CD4-positive, CD25-positive, alpha-beta regulatory T cell (primary cell): ENCODE measurements around the gene ABCC3. TPM values are rescaled to one million over a fixed set of nuclear protein-coding genes. Genes with fewer than 3 reads are reported as not detected.

ENCODE experiments used
- ATAC-seq, 2 donors: fragments of 150-1000 bp; cut with Tn5 transposase; one replicate each; pipeline ENCODE4 v1.10.0; 2021; ENCODE audit warnings: low read depth in 2 of 2, moderate number of reproducible peaks in 2 of 2, moderate library complexity in 1 of 2
- DNase-seq, 3 donors: peaks; one replicate each; pipeline versions ENCODE4 v3.0.0 to v3.0.0-alpha.2; 2012 to 2022; ENCODE audit warnings: mixed read lengths in 1 of 3
- H3K27ac ChIP-seq: one replicate; pipeline ENCODE4 v1.7.0; 2013; ENCODE audit warnings: mild to moderate bottlenecking, low read length; ENCODE audit not compliant: insufficient read depth, poor library complexity, severe bottlenecking
- H3K27me3 ChIP-seq: one replicate; pipeline ENCODE4 v1.7.0; 2013; ENCODE audit warnings: low read length; ENCODE audit not compliant: control insufficient read depth, insufficient read depth
- H3K36me3 ChIP-seq: one replicate; pipeline ENCODE4 v1.7.0; 2013; ENCODE audit warnings: mild to moderate bottlenecking, low read length, moderate library complexity; ENCODE audit not compliant: control insufficient read depth, insufficient read depth
- H3K4me1 ChIP-seq: 2 replicates; pipeline ENCODE4 v1.7.0; 2013; ENCODE audit warnings: mild to moderate bottlenecking, low read length; ENCODE audit not compliant: insufficient read depth, control insufficient read depth, poor library complexity, severe bottlenecking
- H3K4me3 ChIP-seq: one replicate; pipeline ENCODE4 v1.7.0; 2013; ENCODE audit warnings: low read depth, mild to moderate bottlenecking, low read length, moderate library complexity
- H3K9me3 ChIP-seq, 2 experiments: 1 replicate in 1 of 2; 2 replicates in 1 of 2; pipeline ENCODE4 v1.7.0; 2013; ENCODE audit warnings: low read length in 2 of 2, mild to moderate bottlenecking in 1 of 2, moderate library complexity in 1 of 2; ENCODE audit not compliant: control insufficient read depth in 2 of 2
- H3K27ac Mint-ChIP-seq, 3 donors: one replicate each; pipeline ENCODE4 v1.8.0; 2020 to 2022; ENCODE audit warnings: mild to moderate bottlenecking in 3 of 3, mixed read lengths in 3 of 3, moderate library complexity in 2 of 3
- H3K27me3 Mint-ChIP-seq: one replicate; pipeline ENCODE4 v1.8.0; 2022; ENCODE audit warnings: mild to moderate bottlenecking, mixed read lengths
- H3K36me3 Mint-ChIP-seq: one replicate; pipeline ENCODE4 v1.8.0; 2020; ENCODE audit warnings: mixed read lengths
- H3K4me1 Mint-ChIP-seq, 4 donors: one replicate each; pipeline ENCODE4 v1.8.0; 2020 to 2022; ENCODE audit warnings: mixed read lengths in 4 of 4, mild to moderate bottlenecking in 1 of 4
- H3K4me3 Mint-ChIP-seq, 4 donors: one replicate each; pipeline ENCODE4 v1.8.0; 2020 to 2022; ENCODE audit warnings: mild to moderate bottlenecking in 4 of 4, mixed read lengths in 4 of 4, moderate library complexity in 3 of 4
- H3K9me3 Mint-ChIP-seq, 7 donors: one replicate each; pipeline ENCODE4 v1.8.0; 2020 to 2022; ENCODE audit warnings: mixed read lengths in 7 of 7, mild to moderate bottlenecking in 3 of 7, moderate library complexity in 2 of 7
- polyA plus RNA-seq, 4 donors: library from polyadenylated mRNA; unstranded; fragments of 300-500 nt; fragmentation: Illumina TruSeq; gene quantifications; one replicate each; pipeline ENCODE4 v1.2.3, GENCODE V29; 2021
- total RNA-seq: library from RNA; stranded (reverse); gene quantifications from one replicate; pipeline ENCODE4 v1.2.3, GENCODE V29; 2022

The ABCC3 gene
- total and polyA plus RNA-seq, 5 donors from 2014 or later, result 0.02 to 3.3 TPM; not detected in 3

- peaks cover 9% of the 10 kb centered on the region for H3K4me1 ChIP-seq
- H3K4me1 Mint-ChIP-seq, result peaks cover 0 to 11% (median 3%) of the 10 kb centered on the region in 4 donors
- peaks cover 24% of the 10 kb centered on the region for H3K27me3 ChIP-seq
- no peaks in the 10 kb centered on the region for H3K36me3 ChIP-seq
- H3K27ac Mint-ChIP-seq, result no peak overlapping the region
- DNase-seq (peak in 2 of 3 donors; percentile 9 to 19), ATAC-seq (peak in 1 of 2 donors; percentile 30)
- peaks cover 0 to 2% (median 0%) of the 10 kb centered on the region in 7 donors for H3K9me3 Mint-ChIP-seq
- no peaks in the 10 kb centered on the region for H3K9me3 ChIP-seq
- no peaks in the 10 kb centered on the region for H3K36me3 Mint-ChIP-seq
- H3K4me3 Mint-ChIP-seq, result no peak overlapping the region
- H3K27me3 Mint-ChIP-seq, result peaks cover 73% of the 10 kb centered on the region
- H3K4me3 ChIP-seq, result no peak overlapping the region
- H3K27ac ChIP-seq, result no peak overlapping the region
Measured at GRCh38 chr17:50631908-50632571, 2.6 kb upstream of the ABCC3 start.

- H3K27ac ChIP-seq, result no peak overlapping the region
- no peak overlapping the region for H3K4me3 ChIP-seq
- no peaks in the 10 kb centered on the region for H3K36me3 Mint-ChIP-seq
- H3K9me3 Mint-ChIP-seq, result peaks cover 0 to 2% (median 0%) of the 10 kb centered on the region in 7 donors
- no peaks in the 10 kb centered on the region for H3K9me3 ChIP-seq
- peaks cover 73% of the 10 kb centered on the region for H3K27me3 Mint-ChIP-seq
- peaks cover 9% of the 10 kb centered on the region for H3K4me1 ChIP-seq
- no peak for ATAC-seq
- DNase-seq, result no peak
- H3K36me3 ChIP-seq, result no peaks in the 10 kb centered on the region
- H3K4me3 Mint-ChIP-seq, result no peak overlapping the region
- peaks cover 25% of the 10 kb centered on the region for H3K27me3 ChIP-seq
- H3K27ac Mint-ChIP-seq, result no peak overlapping the region
- peaks cover 0 to 11% (median 0%) of the 10 kb centered on the region in 4 donors for H3K4me1 Mint-ChIP-seq
Measured at GRCh38 chr17:50632637-50633036, 2.0 kb upstream of the ABCC3 start.

GRCh38 chr17:50633683-50634082, 998 bp upstream of the ABCC3 start:
- H3K4me1 Mint-ChIP-seq, result peaks cover 0 to 7% (median 0%) of the 10 kb centered on the region in 4 donors
- no peak overlapping the region for H3K27ac ChIP-seq
- H3K9me3 Mint-ChIP-seq, result peaks cover 0 to 2% (median 0%) of the 10 kb centered on the region in 7 donors
- H3K27me3 ChIP-seq, result peaks cover 29% of the 10 kb centered on the region
- H3K27ac Mint-ChIP-seq, result no peak overlapping the region
- peaks cover 70% of the 10 kb centered on the region for H3K27me3 Mint-ChIP-seq
- H3K36me3 ChIP-seq, result no peaks in the 10 kb centered on the region
- peaks cover 4% of the 10 kb centered on the region for H3K4me1 ChIP-seq
- H3K36me3 Mint-ChIP-seq, result no peaks in the 10 kb centered on the region
- H3K4me3 Mint-ChIP-seq, result no peak overlapping the region
- H3K4me3 ChIP-seq, result no peak overlapping the region
- ATAC-seq, result no peak
- DNase-seq, result no peak
- H3K9me3 ChIP-seq, result no peaks in the 10 kb centered on the region

- Mint-ChIP-seq H3K9me3 (peaks cover 0 to 2% (median 0%) of the 10 kb centered on the region in 7 donors), H3K27me3 (peaks cover 72% of the 10 kb centered on the region), H3K27ac (no peak overlapping the region), H3K4me3 (no peak overlapping the region), H3K36me3 (no peaks in the 10 kb centered on the region), H3K4me1 (peaks cover 0 to 7% (median 0%) of the 10 kb centered on the region in 4 donors)
- Histone ChIP-seq H3K4me1 (peaks cover 4% of the 10 kb centered on the region), H3K9me3 (no peaks in the 10 kb centered on the region), H3K27me3 (peaks cover 30% of the 10 kb centered on the region), H3K27ac (no peak overlapping the region), H3K36me3 (no peaks in the 10 kb centered on the region), H3K4me3 (no peak overlapping the region)
- DNase-seq (no peak), ATAC-seq (no peak)
Measured at GRCh38 chr17:50634915-50635731, 442 bp downstream of the ABCC3 start.

- Histone ChIP-seq H3K27me3 (peaks cover 30% of the 10 kb centered on the region), H3K27ac (no peak overlapping the region), H3K4me3 (no peak overlapping the region), H3K36me3 (no peaks in the 10 kb centered on the region), H3K4me1 (peaks cover 4% of the 10 kb centered on the region), H3K9me3 (no peaks in the 10 kb centered on the region)
- Mint-ChIP-seq H3K36me3 (no peaks in the 10 kb centered on the region), H3K27ac (no peak overlapping the region), H3K27me3 (peaks cover 71% of the 10 kb centered on the region), H3K4me3 (no peak overlapping the region), H3K4me1 (peaks cover 0 to 5% (median 0%) of the 10 kb centered on the region in 4 donors), H3K9me3 (peaks cover 0 to 2% (median 0%) of the 10 kb centered on the region in 7 donors)
- DNase-seq, result no peak
- ATAC-seq, result no peak
Measured at GRCh38 chr17:50635732-50635981, 976 bp downstream of the ABCC3 start.

GRCh38 chr17:50635982-50636803, 1.5 kb downstream of the ABCC3 start:
- DNase-seq (no peak), ATAC-seq (no peak)
- Mint-ChIP-seq H3K27me3 (peaks cover 70% of the 10 kb centered on the region), H3K36me3 (no peaks in the 10 kb centered on the region), H3K4me1 (peaks cover 0 to 5% (median 0%) of the 10 kb centered on the region in 4 donors), H3K27ac (no peak overlapping the region), H3K9me3 (peaks cover 0 to 2% (median 0%) of the 10 kb centered on the region in 7 donors), H3K4me3 (no peak overlapping the region)
- H3K27ac ChIP-seq, result no peak overlapping the region
- H3K36me3 ChIP-seq, result no peaks in the 10 kb centered on the region
- H3K4me3 ChIP-seq, result no peak overlapping the region
- peaks cover 30% of the 10 kb centered on the region for H3K27me3 ChIP-seq
- H3K4me1 ChIP-seq, result peaks cover 4% of the 10 kb centered on the region
- no peaks in the 10 kb centered on the region for H3K9me3 ChIP-seq

GRCh38 chr17:50636804-50637195, 2.1 kb downstream of the ABCC3 start:
- peaks cover 30% of the 10 kb centered on the region for H3K27me3 ChIP-seq
- H3K4me1 ChIP-seq, result peaks cover 4% of the 10 kb centered on the region
- Mint-ChIP-seq H3K4me1 (peaks cover 0 to 5% (median 0%) of the 10 kb centered on the region in 4 donors), H3K36me3 (no peaks in the 10 kb centered on the region), H3K4me3 (no peak overlapping the region), H3K27me3 (peaks cover 68% of the 10 kb centered on the region), H3K9me3 (peaks cover 0 to 2% (median 0%) of the 10 kb centered on the region in 7 donors), H3K27ac (no peak overlapping the region)
- no peaks in the 10 kb centered on the region for H3K9me3 ChIP-seq
- H3K27ac ChIP-seq, result no peak overlapping the region
- no peak overlapping the region for H3K4me3 ChIP-seq
- H3K36me3 ChIP-seq, result no peaks in the 10 kb centered on the region
- no peak for ATAC-seq
- no peak for DNase-seq
